HG03378 (cell line): ENCODE measurements around the gene GSE1.
A peak's percentile ranks its signal among the peaks of the same experiment; 100 is the strongest.

Source experiments
- ATAC-seq: cut with Tn5 transposase; IDR thresholded peaks from one replicate; pipeline ENCODE4 v1.9.1; 2021; ENCODE audit warnings: mild to moderate bottlenecking, moderate library complexity; ENCODE audit not compliant: unreplicated experiment

The GSE1 gene

DNA sequence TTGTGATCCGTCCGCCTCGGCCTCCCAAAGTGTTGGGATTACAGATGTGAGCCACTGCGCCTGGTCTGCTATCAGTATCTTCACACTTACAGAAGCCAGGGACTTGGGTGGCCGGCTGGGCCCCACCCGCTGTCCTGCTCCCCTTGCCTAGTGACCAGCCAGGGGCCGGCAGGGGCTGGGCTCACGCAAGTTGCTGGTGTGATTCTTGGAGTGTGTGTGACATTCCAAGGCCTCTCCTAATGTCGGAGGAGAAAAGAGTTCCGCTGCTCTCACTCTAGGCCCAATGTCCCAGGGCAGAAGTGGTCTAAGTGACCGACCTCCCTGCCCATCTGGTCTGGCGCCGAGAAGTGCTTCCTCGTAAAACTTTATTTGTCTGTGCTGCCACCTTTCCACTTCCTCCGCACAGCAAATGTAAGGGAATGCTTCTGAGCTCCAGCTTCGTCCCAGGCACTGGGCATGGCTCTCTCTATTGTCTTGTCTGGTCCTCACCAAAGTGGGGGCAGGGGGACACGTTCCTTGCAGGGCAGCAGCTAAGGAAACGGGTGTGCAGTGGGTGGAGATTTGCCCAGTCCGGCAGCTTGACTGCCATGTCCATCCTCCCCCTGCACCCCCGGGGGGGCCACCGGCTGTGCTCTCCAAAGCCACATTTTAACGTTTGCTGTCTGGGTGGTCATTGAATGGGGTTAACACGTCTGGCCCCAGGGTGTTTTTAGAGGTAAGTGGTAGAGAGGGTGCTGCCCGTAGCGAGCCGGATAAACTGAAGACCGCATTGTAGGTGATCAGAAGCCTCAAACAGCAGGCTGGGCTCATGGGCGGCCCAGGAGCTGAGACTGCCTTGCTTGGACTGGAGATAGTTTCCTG, 7.8 kb upstream of the GSE1 start:
- no peak for ATAC-seq

DNA sequence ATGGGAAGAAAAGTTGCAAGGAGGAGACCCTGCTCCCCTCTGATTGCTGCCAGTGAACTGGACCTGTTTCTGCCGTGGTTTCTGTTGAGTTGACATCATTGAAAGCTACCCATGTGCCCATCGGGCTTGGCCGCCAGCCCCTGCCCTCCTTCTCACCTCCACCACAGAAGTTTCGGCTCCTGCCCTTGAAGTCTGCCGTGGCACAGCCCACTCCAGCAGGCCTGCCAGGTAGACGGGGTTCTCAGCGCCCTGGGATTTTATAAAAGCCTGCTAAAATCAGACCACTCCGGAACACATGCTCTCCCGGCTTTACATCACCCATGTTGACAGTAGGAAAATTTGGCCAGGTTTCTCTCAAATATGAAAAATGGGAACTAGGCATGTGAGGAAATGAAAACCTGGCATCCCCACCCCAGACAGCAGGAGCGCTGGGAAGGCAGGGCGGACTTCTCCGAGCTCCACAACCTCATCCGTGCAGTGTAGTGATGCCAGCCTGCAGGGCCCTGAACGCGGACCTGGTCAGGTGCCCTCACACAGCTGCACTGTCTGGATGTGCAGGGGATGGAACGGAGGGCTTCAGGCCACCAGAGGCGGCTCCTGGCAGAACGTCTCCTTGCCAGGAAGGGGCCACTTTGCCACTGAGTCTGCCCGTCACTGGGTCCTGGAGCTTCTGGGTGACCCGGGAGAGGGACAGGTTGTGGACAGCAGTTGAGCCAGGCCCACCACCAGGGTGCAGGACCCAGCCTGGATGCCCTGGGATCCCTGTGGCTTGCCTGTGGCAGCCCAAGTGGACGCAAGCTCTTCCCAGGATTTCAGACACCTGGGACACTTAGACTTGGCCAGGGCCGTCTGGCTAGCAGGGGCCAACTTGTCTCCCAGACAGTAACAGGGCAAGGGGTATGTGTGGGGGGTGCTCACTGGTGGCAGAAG, 6.9 kb upstream of the GSE1 start:
- no peak for ATAC-seq

GRCh38 chr16:85606904-85607303, 6.2 kb upstream of the GSE1 start:
- no peak for ATAC-seq

GRCh38 chr16:85607321-85607765, 5.8 kb upstream of the GSE1 start:
- ATAC-seq: no peak

GRCh38 chr16:85607796-85608514, 5.2 kb upstream of the GSE1 start:
- no peak for ATAC-seq

- no peak for ATAC-seq
These were observed 4.6 kb upstream of the GSE1 start for GRCh38 chr16:85608515-85608885.

DNA sequence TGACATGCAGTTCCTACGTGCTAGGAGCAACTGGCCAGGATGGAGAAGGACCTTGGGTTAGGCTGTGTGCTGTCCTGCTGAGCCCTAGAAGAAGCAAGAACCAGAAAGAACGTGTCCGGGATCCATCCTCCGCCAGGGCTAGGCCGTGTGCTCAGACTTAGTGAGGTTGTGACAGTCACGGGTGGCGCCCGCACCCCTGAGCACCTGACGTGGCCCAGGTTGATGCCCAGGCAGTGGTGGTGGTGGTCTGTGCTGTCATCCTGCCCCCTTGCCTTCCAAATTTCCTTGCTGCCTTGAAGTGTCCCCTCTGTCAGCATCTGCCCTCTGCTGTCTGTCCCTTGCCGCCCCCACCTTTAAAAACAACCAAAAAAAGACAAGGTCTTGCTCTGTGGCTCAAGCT, 4.2 kb upstream of the GSE1 start:
- ATAC-seq: no peak

DNA sequence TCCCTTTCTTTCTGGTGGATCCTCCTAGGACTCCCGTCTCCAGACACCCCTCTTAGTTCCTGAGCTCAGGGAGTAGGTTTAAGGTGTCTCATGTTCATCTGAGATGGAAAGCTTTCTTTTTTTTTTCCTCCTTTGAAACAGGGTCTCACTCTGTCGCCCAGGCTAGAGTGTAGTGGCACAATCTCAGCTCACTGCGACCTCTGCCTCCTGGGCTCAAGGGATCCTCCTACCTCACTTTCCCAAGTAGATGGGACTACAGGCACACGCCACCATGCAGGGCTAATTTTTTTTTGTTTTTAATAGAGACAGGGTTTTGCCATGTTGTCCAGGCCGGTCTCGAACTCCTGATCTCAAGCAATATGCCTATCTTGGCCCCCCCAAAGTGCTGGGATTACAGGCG, 3.6 kb upstream of the GSE1 start:
- no peak for ATAC-seq

GRCh38 chr16:85610059-85610445, 3.1 kb upstream of the GSE1 start:
- no peak for ATAC-seq

- ATAC-seq: no peak
These were observed 2.5 kb upstream of the GSE1 start for GRCh38 chr16:85610446-85611193.

DNA sequence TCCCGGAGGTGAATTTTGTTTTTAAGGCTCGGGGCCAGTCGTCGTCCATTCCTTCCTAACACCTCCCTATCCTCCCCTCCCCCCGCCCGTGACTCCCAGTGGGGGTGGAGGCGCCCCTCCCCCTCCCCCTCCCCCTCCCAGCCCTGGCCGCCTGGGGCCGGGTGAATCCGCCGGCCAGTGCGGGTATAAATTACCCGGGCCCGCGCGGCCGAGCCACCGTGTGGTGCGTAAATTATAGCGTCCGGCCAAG, 2.0 kb upstream of the GSE1 start:
- ATAC-seq: no peak

DNA sequence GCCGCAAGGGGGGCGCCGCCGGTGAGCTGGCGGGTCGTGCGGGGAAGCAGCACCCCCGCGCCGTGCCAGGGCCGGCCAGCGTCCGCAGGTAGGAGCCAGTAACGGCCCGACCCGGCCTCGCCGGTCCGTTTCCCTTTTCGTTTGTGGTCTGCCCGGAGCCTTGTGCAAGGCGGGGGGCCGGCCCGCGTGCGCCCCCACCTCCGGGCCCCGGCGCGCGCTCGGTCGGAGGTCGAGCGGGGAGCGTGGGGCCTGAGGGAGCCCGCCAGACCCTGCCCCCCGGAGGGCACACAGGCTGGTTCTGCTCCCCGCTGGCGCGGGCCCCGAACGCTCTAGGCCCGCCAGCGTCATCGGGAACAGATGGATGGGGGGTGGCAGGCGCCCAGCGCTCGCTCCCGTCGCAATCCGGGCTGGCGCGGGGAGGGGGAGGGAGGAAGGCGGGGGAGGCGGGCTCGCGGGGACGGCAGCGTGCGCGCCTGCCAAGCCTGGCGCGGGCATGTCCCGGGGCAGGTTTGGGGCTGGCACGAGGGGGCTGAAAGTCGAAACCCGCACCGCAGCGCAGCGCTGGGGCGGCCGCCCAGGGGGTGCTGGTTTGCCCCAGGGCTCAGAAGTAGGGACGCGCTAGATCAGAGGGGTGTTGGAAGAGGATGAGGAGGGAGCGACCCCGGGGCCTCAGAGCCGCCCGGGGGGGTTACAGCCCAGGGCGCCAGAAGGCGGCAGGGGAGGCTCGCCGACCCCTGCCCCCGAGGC, 1.5 kb upstream of the GSE1 start:
- ATAC-seq: no peak

DNA sequence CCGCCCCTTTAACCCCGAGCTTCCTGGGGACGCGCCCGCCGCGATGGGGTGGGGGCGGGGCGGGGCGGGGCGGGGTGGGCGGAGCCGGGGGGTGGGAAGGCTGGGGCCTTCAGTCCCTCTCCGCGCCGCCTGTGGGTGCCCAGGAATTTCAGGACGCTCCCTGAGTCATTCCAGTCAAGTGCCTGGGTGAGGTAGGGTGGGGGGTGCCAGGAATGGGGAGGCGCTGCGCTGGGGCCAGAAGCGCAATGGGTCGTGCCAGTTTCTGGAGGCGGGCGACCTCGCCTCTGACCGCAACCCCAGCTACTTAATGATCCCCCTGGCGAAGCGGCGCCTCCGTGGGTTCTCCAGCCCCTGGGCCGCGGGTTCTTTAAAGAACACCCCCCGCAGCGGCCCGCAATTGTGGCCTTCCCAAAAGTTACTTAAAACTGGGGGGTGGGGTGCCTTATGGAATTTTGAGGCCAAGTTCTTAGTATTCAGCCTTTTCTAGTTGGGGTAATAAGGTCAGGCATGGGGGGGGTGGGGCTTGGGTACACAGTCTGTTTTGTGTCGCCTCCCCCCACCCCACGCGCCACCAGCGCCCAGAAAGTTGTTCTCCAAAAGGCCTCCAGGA, 826 bp upstream of the GSE1 start:
- no peak for ATAC-seq

GRCh38 chr16:85613604-85614337, 649 bp downstream of the GSE1 start:
- no peak for ATAC-seq

GRCh38 chr16:85614338-85615013, 1.4 kb downstream of the GSE1 start:
- no peak for ATAC-seq

DNA sequence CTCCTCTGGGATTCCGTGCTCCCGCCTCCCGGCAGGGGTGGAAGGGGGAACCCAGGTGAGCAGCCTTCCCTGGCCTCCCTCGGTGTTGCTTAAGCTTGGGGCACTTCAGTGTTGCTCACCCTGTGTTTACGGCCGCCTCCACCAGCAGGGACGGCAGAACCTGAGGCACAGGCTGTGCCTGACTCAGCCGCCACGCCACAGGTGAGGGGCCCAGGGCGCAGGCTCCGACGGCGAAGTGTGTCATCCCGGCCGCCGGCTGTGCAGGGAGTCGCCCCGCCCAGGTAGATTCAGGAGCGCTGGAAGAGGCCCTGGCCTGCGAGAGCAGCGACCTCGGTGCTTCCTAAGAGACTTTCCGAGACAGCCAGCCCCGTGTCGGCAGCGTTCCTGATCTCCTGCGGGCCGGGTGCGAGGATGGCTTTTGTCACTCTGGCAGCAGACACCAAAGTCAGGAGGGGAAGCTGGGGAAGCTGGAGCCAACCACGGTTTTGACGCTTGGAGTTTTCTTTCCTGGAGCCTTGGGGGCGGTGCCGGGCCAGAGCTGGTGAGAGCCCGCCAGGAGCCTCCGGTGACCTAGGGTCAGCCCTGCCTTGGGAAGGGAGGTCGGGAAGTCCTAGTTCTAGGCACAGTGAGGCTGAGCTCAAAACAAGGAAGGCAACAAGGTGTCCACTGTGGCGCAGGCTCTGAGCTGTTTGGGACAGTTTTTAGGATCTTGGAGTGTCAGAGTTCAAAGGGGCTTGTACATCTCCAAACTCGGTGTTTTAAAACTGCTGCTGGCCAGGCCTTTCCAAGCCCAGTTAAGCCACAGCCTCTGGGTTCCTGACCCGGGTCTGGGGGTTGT, 2.1 kb downstream of the GSE1 start:
- no peak for ATAC-seq

DNA sequence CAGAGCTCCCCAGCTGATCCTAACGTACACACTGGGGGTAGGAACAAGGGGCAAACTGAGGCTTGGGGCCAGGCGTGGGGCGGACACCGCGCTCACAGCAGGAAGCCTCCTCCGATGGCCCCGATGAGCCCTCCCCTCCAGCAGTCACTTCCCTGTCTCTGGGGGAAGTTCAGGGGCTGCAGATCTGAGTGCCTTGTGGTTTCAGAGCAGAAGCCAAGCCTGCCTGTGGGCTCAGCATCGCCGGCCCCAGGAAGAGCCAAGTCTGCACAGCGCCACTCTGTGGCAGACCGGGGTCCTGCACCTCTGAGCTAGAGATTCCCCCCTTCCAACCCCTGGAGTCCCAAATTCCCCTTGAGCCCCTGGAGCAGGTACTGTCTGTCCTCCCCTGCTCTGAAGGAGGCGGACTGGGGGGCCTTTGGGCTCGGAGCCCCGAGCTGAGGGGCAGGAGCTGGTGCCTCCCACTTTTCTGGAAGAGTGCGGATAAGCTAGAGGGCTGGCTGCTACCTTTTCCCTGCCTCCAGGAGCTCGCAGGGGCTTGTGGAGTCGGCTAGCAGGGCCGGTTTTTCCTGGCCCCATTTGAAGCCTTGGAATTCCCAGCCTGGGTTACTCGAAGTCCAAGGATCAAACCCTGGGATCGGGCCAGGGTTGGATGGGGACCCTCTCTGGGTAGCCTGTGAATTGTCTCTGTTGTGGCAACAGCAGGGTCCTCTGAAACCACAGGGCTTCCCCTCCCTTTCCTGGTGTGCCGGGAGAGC, 2.9 kb downstream of the GSE1 start:
- peak; percentile 37 for ATAC-seq
